HG03558 (cell line): ENCODE results near the gene CABLES2.

Experiments
- ATAC-seq: cut with Tn5 transposase; IDR thresholded peaks from one replicate; pipeline ENCODE4 v1.9.1; 2021; ENCODE audit warnings: moderate number of reproducible peaks; ENCODE audit not compliant: unreplicated experiment; ENCODE audit errors: extremely low read depth

CABLES2 gene

DNA sequence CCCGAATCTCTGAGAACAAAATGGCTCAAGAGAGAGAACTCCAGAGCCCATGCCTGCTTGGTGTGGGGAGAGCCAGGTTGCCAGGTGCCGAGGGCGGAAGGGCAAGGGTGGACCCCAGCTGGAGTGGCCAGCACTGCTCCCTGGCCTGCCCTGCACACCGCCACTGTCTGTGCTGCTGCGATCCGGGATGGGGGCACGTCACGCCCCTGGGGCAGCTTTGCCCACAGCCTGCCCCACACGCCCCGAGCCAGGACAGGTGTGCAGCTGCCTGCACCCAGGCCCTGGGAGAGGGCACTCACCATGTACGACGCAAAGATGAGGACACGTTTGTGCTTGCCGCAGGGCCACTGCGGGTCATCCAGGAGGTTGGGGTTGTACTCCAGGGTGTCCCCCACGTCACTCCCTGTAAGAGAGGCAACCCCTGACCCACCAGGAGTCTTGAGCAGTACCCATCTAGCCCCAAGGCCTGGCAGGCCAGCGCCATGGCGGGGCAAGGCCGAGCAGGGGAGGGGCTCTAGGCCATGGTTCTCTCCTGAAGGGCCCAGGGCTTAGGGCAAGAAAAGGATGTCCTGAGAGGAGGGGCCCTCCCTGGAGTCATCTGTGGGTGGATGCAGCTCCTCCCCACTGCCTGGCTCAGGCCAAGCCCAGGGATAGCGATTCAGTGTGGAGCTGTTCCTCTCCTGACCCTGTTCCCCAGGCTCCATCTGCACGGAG lies 14.3 kb downstream of the CABLES2 start:
- no peak for ATAC-seq

DNA sequence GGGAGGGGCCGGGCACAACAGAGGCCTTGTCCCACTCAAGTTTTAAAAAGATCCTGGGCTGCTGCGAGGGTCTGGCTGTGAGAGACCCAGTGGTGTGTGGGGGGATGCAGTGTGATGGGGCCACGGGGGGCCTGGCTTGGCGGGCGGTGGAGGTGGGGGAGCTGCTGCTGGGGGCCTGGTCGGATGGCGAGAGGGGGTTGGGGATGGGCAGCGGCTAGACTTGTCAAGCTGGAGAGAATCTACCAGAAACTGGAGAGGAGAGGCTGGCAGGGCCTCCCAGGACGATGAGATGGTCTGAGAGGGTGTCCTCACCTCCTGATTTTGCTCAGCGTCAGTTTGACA lies 15.0 kb downstream of the CABLES2 start:
- ATAC-seq = no peak

DNA sequence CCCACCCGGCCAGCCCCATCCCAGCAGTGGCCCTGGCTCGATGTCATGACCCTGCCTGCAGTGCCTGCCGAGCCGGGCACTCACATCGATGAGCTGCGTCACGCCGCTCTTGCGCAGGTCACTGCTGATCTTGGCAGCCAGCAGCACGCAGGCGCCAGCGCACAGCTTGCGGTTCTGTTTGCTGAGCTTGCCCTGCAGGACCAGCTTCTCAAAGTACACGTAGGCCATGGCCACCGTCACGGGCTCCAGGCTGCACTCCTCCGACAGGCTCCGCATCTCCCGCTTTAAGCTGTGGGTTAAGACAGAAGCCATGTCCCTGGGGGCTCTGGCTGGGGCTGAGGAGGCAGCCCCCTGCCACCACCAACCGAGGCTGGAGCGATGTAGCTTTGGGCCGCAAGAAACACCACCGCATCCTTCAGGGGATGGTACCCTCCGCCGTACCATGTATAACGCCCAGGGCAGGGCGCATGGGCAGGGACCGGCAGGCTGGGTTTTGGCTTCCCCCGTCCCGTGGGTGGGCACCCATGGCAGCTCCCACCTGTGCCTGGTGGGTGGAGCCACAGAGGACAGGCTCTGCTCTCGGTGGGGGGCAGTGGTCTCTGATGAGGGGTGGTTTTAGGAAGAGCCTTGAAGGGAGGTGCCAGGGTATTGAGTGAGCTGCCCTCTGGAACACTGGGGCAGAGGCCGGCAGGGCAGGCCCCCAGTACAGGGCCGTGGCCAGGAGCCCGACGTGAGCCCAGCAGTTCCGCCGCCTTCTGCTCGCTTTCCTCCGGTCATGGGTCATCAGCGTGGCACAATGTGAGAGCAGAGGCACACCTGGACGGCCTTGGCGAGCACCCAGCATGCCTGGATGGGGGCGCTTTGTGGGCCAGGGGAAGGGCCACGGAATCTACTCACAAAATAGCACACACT lies 15.7 kb downstream of the CABLES2 start:
- no peak for ATAC-seq

- ATAC-seq = no peak
Measured at GRCh38 chr20:62390317-62391164, 16.5 kb downstream of the CABLES2 start.

GRCh38 chr20:62389601-62390087 lies 17.4 kb downstream of the CABLES2 start:
- no peak for ATAC-seq

DNA sequence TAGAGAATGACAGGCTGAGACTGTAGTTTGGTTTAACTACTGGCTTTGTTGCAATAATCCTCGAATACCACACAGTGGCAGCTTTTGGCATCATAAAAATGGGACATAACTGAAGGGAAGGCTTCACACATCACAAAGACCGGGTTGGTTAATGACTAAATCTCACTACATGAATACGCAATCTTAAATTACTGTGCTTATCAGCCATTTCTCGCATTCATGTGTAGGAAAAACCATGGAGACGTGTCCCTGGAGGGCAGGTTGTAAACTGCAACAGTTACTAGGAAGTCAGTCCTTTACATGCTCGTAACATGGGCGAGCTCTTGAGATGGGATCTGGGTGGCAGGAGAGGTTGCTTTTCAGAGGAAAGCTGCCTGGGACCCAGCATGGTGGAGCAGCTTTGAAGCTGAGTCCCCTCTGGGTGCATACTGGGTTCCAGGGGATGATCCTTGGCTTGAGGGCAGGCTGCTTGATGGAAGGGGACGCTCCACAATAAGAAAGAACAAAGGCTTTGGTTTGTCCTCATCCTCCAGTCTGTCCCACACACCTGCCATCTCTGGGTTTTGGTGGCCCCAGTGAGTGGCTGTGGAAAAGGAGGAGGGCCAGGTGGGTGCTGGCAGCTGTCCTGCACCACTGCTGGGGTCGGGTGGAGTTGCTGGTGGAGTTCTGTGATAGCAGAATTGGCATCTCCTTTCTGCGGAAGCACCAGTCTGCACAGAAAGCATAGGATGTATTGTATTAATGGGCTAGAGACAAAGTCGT lies 18.1 kb downstream of the CABLES2 start:
- ATAC-seq = no peak

DNA sequence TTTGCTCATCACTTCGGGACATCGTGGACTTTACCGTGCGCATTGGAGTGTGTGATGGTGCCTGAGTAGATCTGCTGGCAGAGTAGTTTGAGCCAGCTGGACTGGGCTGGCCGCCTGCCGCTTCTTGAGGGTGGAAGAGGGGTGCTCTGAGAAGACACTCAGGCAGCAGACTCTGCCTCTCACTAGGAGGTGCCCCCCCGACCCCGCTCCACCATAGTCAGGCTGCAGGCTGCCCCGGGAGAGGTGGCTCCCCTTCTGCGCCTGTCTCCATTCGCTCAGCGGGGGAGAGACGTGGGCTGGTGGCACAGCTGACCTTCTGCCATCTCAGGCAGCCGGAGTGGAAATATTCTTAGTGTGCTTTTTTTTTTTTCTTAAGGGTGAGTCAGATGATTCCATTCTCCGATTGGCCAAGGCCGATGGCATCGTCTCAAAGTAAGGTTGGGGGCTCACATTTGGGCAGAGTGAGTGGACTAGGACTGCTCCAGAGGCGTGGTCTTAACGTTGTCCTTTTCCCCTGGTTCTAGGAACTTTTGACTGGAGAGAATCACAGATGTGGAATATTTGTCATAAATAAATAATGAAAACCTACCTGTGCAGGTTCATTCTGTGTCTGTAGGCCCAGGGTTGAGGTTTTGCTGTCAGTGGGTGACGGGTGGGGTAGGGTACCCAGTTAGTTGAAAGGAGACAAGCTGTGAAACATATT lies 19.0 kb downstream of the CABLES2 start:
- ATAC-seq = no peak

DNA sequence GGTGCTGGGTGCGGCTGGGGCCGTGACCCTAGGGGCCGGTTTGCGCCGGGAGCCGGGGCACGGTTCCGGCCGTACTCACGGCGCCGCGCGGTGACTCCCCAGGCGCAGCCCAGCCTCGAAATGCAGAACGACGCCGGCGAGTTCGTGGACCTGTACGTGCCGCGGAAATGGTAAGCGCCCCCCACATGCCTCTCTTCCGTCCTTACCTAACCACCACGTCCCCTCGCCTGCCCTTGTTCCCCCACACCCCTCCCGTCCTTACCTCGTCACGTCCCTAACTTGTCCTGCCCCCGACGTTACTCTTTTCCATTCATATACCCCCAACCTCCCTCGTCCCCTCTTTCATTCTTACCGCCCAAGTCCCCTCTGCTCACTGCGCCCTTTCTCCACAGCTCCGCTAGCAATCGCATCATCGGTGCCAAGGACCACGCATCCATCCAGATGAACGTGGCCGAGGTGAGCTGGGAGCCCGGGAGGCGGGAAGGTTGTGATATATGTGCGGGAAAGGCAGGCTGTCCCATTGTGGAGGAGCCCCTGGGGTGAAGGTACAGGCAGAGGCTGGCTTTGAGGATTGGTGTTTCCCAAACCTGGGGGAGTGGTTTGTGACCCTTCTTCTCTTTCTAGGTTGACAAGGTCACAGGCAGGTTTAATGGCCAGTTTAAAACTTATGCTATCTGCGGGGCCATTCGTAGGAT lies 19.7 kb downstream of the CABLES2 start:
- ATAC-seq = no peak

DNA sequence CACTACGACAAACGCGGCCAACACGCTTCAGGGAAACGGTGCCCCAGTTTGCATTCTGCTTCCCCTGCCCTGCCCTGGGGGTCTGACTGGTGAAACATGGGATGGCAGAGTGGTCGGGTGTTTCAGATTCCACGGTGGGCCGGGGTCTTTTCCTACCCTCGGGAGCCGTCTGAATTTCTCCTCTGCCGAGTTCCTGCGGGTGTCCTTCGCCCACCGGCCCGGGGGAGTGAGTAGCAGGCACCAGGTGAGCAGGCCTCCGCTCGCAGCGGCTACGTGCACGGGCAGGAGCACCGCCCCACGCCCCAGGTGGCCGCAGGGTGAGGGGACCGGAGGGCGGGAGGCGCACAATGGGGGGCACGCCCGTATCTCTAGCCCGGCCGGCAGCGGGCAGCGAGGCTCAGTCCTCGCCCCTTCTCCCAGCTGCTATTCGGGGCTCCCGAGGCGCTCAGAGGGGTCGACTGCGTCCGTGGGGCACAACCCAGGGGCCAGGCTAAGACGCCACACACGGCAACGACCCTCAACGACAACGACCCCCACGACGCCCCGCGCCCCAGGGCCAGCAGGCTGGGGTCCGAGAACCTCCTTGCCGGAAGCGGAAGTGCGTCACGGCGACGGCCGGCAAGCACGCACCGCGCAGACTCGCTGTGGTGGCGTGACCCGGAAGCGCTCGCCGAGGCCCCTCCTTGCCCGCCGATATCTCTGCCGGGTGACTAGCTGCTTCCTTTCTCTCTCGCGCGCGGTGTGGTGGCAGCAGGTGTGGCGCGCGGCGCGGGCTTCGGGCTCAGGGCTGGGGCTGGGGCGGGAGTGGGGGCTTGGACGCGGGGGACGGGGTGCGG lies 20.5 kb downstream of the CABLES2 start, which contains the start of gene RPS21:
Gene RPS21, plus strand, starts transcription at position 721 of the 836 bp plus-strand sequence. CDS start 236 bp downstream, outside the sequence.
- ATAC-seq = peak; percentile 67

- ATAC-seq = no peak
Measured at GRCh38 chr20:62382306-62383198, 24.5 kb downstream of the CABLES2 start.

DNA sequence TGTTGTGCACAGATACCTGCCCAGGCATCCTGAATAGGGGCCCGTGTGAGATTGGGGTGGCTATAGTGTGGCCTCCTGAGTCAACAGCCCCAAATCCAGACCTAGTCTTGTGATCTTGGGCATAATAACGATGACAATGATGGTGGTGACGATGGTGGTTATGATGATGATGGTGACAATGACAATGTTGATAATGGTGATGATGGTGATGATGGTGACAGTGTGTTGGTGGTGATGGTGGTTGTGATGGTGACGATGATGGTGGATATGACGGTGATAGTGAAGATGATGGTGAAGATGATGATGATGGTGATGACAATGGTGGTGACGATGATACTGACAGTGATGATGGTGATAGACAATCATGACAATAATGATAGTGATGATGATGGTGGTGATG lies 25.2 kb downstream of the CABLES2 start:
- ATAC-seq = no peak

- no peak for ATAC-seq
Measured at GRCh38 chr20:62381202-62381797, 25.8 kb downstream of the CABLES2 start.

DNA sequence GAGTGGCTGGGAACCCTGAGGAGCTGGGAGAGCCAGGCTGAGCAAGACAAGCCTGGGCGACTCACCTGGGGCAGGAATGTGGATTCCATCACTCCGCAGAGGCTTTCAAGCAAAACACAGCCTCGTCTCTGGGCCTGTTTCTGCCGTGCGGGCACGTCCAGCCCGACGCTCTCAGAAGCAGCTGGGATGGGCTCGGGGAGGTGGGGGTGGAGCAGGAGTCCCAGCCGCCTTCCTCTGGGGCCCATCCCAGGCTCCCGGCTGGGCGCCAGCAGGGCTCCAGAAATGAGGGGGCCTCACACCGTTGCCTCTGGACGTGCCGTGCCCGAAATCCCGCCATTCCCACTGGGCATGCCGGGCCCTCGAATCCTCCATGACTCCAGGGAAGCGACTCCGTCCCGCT lies 28.9 kb downstream of the CABLES2 start:
- no peak for ATAC-seq

DNA sequence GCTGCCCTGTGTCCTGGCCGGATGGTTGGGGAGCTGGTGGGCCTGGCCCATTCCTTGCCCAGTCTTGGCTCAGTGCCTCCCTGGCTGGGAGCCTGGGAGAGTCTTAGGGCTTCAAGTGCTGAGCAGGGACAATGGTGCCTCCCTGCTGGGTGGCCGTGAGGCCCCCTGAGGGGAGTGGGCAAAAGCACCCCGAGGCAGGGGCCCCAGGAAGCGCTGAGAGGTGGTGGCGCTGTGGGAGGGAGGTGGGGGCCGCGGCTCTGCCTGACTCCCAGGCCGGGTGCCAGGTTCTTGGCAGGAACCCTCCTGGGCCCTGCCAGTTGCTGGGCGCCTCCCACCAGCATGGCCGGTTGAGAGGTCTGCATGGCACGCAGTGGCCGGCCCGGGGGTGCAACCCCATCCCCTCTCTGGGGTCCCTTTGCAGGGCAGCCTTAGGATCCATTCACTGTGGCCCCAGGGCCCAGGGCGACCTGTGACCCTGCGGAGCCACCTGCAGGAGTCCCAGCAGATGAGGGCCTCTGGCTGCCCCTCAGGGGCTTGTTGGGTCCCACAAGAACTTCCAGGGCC lies 29.4 kb downstream of the CABLES2 start:
- ATAC-seq = no peak

- ATAC-seq = no peak
Measured at GRCh38 chr20:62377064-62377461, 30.0 kb downstream of the CABLES2 start.
